Activated CD4-positive, CD25-positive, alpha-beta regulatory T cell treated with anti-CD3 and anti-CD28 coated beads, Interleukin-2, amount 50 U/mL, for 24 hours (primary cell): ENCODE measurements around the gene PIERCE2.
"Not testable (repeated sequence)": the region's sequence is repeated elsewhere in the genome, so short reads cannot be mapped to it uniquely, and the experiment has no call there.

Experiments used
- ATAC-seq, 2 donors: fragments of 150-1000 bp; cut with Tn5 transposase; one replicate each; pipeline ENCODE4 v1.10.0; 2021; ENCODE audit warnings: mild to moderate bottlenecking in 1 of 2, moderate library complexity in 1 of 2

Gene PIERCE2

DNA sequence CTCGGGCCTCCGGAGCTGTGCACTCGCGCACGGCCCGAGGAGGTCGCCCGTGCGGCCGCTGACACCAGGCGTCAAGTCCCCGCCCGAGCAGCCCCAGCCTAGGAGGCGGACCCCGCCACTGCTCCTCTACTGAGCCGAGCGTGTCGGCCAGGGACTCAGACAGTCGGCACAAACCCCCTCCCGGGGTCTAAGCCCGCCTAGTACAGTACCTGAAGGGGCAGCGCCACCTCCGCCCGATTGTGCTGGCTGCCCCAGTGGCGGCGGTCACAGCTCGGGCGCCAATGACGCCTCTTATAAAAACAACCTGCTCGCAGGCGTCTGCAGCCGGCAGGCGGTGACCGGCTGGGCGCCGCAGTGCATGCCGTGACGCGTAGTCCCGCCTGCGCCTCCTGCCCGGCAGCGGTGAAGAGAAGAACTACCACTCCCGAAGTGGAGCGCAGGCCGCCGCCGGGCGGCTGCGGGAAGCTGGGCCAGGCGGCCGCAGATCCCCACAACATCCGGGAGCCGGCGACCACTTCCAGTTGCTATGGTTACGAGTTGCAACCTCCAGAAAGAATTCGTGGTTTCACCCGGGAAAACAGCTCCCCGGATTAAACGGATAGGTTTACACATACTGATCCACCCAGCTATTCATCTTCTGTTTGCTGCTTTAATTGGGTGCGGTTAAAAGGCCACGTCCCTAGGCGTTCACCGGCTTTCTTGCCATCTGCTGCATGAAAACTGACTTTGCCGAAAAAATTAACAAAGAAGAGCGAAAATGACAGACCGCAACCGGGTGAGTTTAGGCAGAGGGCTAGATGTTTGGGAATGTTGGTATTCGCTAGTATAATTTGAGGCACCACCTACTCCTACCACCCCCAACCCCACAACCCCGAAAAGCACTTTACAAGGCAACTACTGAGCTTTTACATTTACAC is at the start of gene PIERCE2, which contains the start of gene CCPG1:
Gene PIERCE2 (plus strand): TSS at position 484 of the 917 bp plus-strand sequence. CDS start 274 bp downstream, at position 758.
Gene CCPG1 (minus strand): TSS at position 348 of the 917 bp plus-strand sequence. CDS start 18,935 bp downstream, outside the sequence.
- ATAC-seq: peak; percentile 95

GRCh38 chr15:55360256-55360655 is 48.0 kb upstream of the PIERCE2 start:
- ATAC-seq: no peak

DNA sequence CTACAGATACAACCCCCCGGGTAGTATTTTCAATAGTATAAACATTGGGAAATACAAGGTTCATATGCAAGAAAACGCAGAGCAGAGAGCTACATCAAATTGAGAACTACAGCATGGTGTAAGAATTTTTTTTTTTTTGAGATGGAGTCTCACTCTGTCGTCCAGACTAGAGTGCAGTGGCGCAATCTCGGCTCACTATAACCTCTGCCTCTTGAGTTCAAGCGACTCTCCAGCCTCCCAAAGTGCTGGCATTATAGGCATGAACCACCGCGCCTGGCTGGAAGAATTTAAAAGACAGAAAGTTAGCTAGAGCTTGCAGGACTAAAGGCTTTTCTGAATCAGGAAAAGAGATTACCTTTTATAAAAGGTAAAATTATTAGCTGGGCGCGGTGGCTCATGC is 47.2 kb upstream of the PIERCE2 start:
- ATAC-seq: no peak

GRCh38 chr15:55362641-55363040 is 45.7 kb upstream of the PIERCE2 start:
- no peak for ATAC-seq

DNA sequence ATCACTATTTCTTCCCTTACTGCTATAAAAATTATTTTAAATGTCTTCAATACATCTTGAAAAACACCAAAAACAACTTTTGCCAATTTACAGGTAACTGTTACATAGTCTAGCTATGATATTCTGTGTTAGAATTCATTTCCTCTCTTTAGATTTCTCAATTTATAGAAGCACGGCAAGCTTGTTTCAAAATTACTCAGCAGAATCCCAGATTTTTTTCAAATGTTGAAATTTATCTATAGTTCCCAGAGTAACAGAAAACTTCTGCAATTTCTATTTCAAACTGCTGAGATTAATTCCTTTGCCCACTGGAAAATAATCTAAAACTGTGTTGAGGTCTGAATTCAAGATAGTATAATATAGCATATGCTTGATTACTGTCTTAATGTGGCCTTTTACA is 41.3 kb upstream of the PIERCE2 start:
- ATAC-seq: no peak

DNA sequence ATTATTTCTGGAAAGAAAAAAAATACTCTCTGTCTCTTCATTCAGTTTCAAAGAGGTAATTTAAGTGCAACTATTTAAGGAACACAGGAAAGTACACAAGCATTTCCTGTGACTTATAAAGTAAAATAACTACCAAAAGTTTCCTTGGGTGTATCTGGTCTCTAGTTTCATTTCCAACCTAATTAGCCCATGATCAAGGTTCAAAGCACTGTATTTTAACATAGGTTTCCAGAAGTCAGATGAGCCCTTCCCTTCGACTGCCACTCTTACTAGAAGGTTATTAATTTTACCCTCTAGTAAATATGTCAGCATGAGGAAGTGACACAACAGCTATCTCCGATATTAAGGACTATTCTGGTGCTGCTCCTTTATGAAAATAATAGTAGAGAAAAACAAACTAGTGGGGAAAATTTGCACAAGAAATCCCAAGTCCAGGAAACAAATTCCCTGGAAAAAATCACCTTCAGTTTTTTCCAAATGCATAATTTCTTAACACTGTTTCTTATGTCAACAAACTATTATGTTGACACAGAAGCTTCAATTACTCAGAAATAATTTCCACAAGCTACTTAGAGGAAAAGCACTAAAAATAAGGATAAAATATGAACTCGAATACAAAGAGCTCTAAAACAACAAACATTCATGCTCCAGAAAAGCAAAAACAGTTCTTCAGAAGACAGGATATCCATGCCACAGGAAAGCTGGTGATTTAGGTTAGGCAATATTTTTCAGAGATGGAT is 35.4 kb upstream of the PIERCE2 start:
- ATAC-seq: no peak

- no peak for ATAC-seq
These were observed 29.2 kb upstream of the PIERCE2 start for GRCh38 chr15:55379095-55379494.

- ATAC-seq: no peak
These were observed 26.7 kb upstream of the PIERCE2 start for GRCh38 chr15:55381595-55381994.

- no peak for ATAC-seq
These were observed 24.6 kb upstream of the PIERCE2 start for GRCh38 chr15:55383687-55384086.

DNA sequence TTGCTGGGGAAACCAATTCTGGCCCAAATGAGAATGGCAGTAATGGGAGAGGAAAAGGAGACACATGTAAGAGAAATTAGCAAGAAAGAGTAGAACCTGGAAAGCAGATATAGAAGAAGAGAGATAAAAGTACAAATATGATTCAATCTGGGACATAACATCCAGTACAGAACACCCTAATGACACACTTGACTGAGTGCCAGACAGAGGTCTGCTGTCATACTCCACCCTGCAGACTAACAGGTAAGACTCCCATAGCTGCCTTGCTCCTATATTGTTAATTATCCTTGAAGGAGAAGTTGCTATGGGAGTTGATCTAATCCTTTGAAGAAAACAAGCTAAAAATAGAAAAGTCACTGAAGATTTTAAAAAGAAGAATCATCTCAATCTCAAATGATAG is 21.3 kb upstream of the PIERCE2 start:
- no peak for ATAC-seq

DNA sequence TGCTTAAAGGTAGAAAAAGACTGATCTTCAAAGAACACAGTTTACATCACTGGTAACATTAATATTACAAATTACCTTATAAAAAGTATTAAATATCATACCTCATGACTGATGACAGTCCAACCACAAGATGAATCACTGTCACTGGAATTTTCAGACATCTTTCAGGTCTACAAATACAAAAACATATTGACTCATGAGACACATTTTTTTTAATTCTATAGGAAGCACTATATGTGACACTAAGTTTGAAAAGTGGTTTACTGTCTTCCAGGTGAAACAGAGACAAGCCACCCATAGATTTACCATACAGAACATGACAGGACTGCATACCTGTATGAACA is 19.1 kb upstream of the PIERCE2 start:
- peak; percentile 84 to 91 for ATAC-seq

DNA sequence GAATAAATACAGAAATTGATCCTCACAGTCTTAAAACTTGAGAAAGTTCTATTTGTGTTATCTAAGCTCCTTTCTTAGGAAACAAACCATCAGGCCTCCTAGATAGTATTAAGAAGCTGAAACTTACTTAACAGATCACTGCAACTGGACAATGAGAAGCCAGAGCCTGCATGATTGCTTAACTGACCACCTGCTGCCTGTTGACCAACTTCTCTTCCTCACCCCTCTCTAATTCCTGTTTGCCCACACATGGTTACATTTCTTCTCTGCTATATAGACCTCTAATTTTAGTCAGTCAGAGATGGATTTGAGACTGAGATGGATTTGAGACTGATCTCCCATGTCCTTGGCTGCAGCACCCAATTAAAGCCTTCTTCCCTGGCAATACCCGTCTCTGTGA is 13.6 kb upstream of the PIERCE2 start:
- ATAC-seq: no peak

- no peak for ATAC-seq
These were observed 10.1 kb upstream of the PIERCE2 start for GRCh38 chr15:55398243-55398642.

DNA sequence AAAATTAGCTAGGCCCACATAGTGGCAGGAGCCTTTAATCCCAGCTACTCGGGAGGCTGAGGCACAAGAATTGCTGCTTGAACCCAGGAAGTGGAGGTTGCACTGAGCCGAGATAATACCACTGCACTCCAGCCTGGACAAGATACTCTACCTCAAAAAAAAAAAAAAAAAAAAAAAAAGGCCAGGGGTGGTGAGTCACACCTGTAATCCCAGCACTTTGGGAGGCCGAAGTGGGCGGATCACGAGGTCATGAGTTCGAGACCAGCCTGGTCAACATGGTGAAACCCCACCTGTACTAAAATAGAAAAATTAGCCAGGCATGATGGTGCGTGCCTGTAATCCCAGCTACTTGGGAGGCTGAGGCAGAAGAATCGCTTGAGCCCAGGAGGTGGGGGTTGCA is 8.2 kb upstream of the PIERCE2 start:
- not testable (repeated sequence) for ATAC-seq

- ATAC-seq: no peak
These were observed 6.5 kb upstream of the PIERCE2 start for GRCh38 chr15:55401786-55402246.

GRCh38 chr15:55402707-55403106 is 5.6 kb upstream of the PIERCE2 start:
- ATAC-seq: peak; percentile 78 to 85

GRCh38 chr15:55403531-55403930 is 4.8 kb upstream of the PIERCE2 start:
- ATAC-seq: no peak

- no peak for ATAC-seq
These were observed 740 bp upstream of the PIERCE2 start for GRCh38 chr15:55407498-55408011.

GRCh38 chr15:55408976-55409375 is 681 bp downstream of the PIERCE2 start:
- ATAC-seq: not testable (repeated sequence)

DNA sequence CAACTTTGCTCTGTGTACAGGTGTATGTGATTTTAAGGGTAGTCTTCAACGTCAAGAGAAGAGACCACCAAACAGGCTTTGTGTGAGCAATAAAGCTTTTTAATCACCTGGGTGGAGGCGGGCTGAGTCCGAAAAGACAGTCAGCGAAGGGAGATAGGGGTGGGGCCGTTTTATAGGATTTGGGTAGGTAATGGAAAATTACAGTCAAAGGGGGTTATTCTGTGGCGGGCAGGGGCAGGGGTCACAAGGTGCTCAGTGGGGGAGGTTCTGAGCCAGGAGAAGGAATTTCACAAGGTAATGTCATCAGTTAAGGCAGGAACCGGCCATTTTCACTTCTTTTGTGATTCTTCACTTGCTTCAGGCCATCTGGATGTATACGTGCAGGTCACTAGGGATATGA is 9.4 kb downstream of the PIERCE2 start:
- ATAC-seq: not testable (repeated sequence)

DNA sequence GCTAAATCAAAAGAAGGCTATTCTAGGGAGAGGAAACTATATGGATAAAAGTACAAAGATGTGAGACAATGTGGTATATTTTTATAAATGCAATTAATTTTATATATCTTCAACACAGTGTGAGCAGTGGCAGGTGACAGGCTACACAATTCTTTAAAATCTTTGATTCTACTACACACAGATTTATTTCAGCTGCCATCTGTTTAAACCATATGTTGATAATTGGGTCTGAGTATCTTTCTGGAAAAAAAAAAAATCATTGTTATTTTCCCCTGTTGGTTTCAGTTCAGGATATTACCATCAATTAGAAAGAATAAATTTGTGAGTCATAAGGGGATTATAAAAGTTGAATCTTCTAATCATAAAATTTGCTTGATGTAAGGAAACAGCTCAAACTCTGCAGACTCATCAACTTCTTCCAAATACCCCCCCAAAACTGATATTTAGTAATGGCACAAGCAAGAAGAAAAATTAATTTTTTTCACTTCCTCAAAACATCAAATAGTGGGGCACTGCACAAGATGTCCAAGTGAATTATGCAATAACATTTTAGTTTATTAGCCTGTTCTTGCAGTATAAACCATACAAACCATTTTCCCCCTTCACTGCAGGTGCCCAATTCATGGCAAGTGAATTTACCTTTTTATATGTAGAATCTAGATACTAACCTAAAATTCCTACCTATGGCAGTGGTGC is 12.0 kb downstream of the PIERCE2 start:
- ATAC-seq: no peak

DNA sequence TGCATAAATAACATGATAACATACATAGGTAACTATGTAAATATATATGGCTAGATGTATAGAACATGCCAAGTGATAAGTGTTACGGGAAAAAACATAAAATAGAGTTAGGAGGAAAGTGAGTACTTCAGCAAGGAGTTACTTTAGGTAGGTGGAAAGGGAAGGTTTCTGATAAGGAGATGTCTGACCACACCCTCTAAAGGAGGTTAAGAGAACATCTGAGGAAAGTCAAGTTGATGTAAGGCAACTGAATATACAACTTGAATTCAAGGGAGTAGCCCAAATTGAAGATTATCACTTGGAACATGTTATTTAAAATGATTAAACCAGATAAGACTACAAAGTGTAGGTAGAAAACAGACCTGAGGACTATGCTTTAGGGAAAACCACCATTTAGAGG is 13.8 kb downstream of the PIERCE2 start:
- no peak for ATAC-seq
